ENCODE results near the gene CTSO. TPM values are rescaled to one million over a fixed set of nuclear protein-coding genes. Genes with fewer than 3 reads are reported as not detected.

The CTSO gene
- total and polyA plus RNA-seq, 2 of the 8 experiments (the other 6 are each of a cell fraction or from before 2014, with no cell fraction given) = 0.39 to 0.41 TPM

DNA sequence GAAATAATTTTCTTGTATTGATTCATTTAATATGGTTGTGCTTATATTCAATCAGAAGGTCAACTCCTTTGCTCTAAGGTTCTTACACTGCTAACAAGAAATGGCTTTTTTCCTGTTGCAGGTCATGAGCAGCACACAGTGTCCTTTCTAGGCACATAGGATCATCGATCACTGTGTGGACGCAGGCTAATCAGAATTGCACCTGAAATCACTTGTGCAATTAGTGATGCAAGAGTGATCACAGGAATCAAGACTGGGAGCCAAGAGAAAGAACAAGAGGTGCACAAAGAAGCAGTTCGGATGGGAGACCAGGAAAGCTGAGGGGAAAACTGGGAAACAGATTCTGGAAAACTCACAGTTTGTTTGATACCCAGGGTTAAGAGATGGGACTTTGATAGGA lies 29.0 kb downstream of the CTSO start:
- H2BK20ac ChIP-seq (ENCODE audit: low read length) = no peak overlapping the region
- H2BK120ac ChIP-seq (replicated peaks; ENCODE audit: low read depth, low read length) = no peak overlapping the region
- H2AFZ ChIP-seq (ENCODE audit: low read length) = no peak overlapping the region
- H2BK5ac ChIP-seq (ENCODE audit: low read depth, low read length) = no peak overlapping the region
- H2BK15ac ChIP-seq (ENCODE audit: low read length) = no peak overlapping the region
- H3K9me3 ChIP-seq (ENCODE audit: insufficient read depth in 2 of 2, low read depth in 1 of 2, low read length in 1 of 2) = peaks cover 0 to 6% of the 10 kb centered on the region in 2 experiments; a peak in 1 of 4 replicates
- no peak overlapping the region for H3K4me2 ChIP-seq (ENCODE audit: insufficient read depth in 1 of 2, low read depth in 2 of 2, low read length in 2 of 2)
- H4K5ac ChIP-seq (ENCODE audit: insufficient read length, low read depth, low read length) = no peak overlapping the region
- FAIRE-seq (no peak), DNase-seq (ENCODE audit: low read depth in 1 of 2, low spot score in 2 of 2) (no peak)
- H2BK12ac ChIP-seq (ENCODE audit: low read depth, low read length) = no peak overlapping the region
- ChIA-PET POLR2A (ENCODE audit: partially characterized antibody) (no interaction called here), CTCF (ENCODE audit: partially characterized antibody) (no interaction called here)
- H3K27me3 ChIP-seq (replicated peaks in 1 of 4; ENCODE audit: control insufficient read depth in 3 of 4, extremely low read depth in 1 of 4, insufficient read depth in 3 of 4, low read length in 3 of 4) = no peaks in the 10 kb centered on the region
- H3K4me1 ChIP-seq (replicated peaks in 1 of 4; ENCODE audit: control insufficient read depth in 3 of 4, insufficient read depth in 4 of 4, low read length in 3 of 4) = no peaks in the 10 kb centered on the region
- H3K36me3 ChIP-seq (ENCODE audit: control insufficient read depth in 2 of 4, insufficient read depth in 4 of 4, low read length in 3 of 4) = no peaks in the 10 kb centered on the region
- H4K20me1 ChIP-seq (replicated peaks in 1 of 2; ENCODE audit: control insufficient read depth in 1 of 2, insufficient read depth in 2 of 2, low read length in 2 of 2) = no peaks in the 10 kb centered on the region
- H3K9ac ChIP-seq (replicated peaks in 1 of 4; ENCODE audit: extremely low read depth in 1 of 4, low read depth in 3 of 4, low read length in 3 of 4) = no peak overlapping the region
- H3K23me2 ChIP-seq (ENCODE audit: low read depth, low read length) = no peaks in the 10 kb centered on the region
- no peak overlapping the region for H4K91ac ChIP-seq (replicated peaks; ENCODE audit: insufficient read length, low read length)
- no peak overlapping the region for H3K23ac ChIP-seq (ENCODE audit: insufficient read length)
- no peak overlapping the region for H3K14ac ChIP-seq (ENCODE audit: insufficient read length)
- no peak overlapping the region for H4K8ac ChIP-seq (ENCODE audit: extremely low read depth, insufficient read depth, low read length)
- no peak overlapping the region for H3K4ac ChIP-seq (replicated peaks; ENCODE audit: insufficient read length, low read depth, low read length)
- no peak overlapping the region for H3K56ac ChIP-seq (replicated peaks; ENCODE audit: insufficient read length, low read depth, low read length)
- H2AK5ac ChIP-seq (ENCODE audit: low read depth, low read length) = no peak overlapping the region
- no peak overlapping the region for H3K27ac ChIP-seq (ENCODE audit: low read depth, low read length)
- no peak overlapping the region for H3K18ac ChIP-seq (ENCODE audit: extremely low read depth, low read length)
- WGBS, 2 experiments (ENCODE audit: extremely low coverage in 1 of 2, insufficient coverage in 1 of 2, insufficient read length in 1 of 2, insufficient replicate concordance in 2 of 2, low coverage in 1 of 2, low lambda C conversion rate in 2 of 2, missing lambda C conversion rate in 1 of 2) = 65% methylated on average over 3 of the region's 3 CpGs; no CpG with 5 or more reads in 1 of the 2 experiments
- no peaks in the 10 kb centered on the region for H3K79me1 ChIP-seq (ENCODE audit: low read depth, low read length)
- H3K79me2 ChIP-seq (ENCODE audit: control insufficient read depth in 1 of 2, insufficient read depth in 2 of 2, low read length in 2 of 2) = no peaks in the 10 kb centered on the region
- no peak overlapping the region for H3K4me3 ChIP-seq (ENCODE audit: extremely low read depth in 1 of 4, insufficient read depth in 2 of 4, low read depth in 3 of 4, low read length in 4 of 4)
- TF ChIP-seq POLR2A (IDR thresholded peaks at IDR 0.05; ENCODE audit: control extremely low read depth in 1 of 2, low read depth in 2 of 2, low read length in 2 of 2) (no peak), EP300 (IDR thresholded peaks at IDR 0.05; ENCODE audit: borderline replicate concordance in 1 of 2, low read depth in 2 of 2, low read length in 2 of 2) (no peak), SIN3A (conservative IDR thresholded peaks at IDR 0.05 in 1 of 2, IDR thresholded peaks at IDR 0.05 in 1 of 2; ENCODE audit: low read depth in 1 of 2, low read length in 2 of 2) (no peak), GABPA (IDR thresholded peaks at IDR 0.05; ENCODE audit: borderline replicate concordance, insufficient read depth, low read length) (no peak), SAP30 (IDR thresholded peaks at IDR 0.05; ENCODE audit: insufficient read depth, insufficient replicate concordance, low read length) (no peak), SIRT6 (IDR thresholded peaks at IDR 0.05; ENCODE audit: low read length) (no peak), TAF1 (IDR thresholded peaks at IDR 0.05; ENCODE audit: low read depth, low read length) (no peak), EZH2 (IDR thresholded peaks at IDR 0.05; ENCODE audit: low read depth, low read length, severe bottlenecking) (no peak), BRCA1 (IDR thresholded peaks at IDR 0.05; ENCODE audit: low read depth, low read length) (no peak), SIX5 (IDR thresholded peaks at IDR 0.05; ENCODE audit: low read depth, low read length) (no peak), TBP (IDR thresholded peaks at IDR 0.05; ENCODE audit: low read depth, low read length) (no peak), ATF2 (IDR thresholded peaks at IDR 0.05; ENCODE audit: low read length) (no peak)
- TF ChIP-seq, protein P1, sequence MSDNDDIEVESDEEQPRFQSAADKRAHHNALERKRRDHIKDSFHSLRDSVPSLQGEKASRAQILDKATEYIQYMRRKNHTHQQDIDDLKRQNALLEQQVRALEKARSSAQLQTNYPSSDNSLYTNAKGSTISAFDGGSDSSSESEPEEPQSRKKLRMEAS (IDR thresholded peaks at IDR 0.05) = no peak
